ENCODE data around the gene TMEM54. TPM values are rescaled to one million over a fixed set of nuclear protein-coding genes. Genes with fewer than 3 reads are reported as not detected.
A peak's percentile ranks its signal among the peaks of the same experiment; 100 is the strongest.

TMEM54 gene
- total RNA-seq, 1 donor from 2014 or later = 0.44 TPM

DNA sequence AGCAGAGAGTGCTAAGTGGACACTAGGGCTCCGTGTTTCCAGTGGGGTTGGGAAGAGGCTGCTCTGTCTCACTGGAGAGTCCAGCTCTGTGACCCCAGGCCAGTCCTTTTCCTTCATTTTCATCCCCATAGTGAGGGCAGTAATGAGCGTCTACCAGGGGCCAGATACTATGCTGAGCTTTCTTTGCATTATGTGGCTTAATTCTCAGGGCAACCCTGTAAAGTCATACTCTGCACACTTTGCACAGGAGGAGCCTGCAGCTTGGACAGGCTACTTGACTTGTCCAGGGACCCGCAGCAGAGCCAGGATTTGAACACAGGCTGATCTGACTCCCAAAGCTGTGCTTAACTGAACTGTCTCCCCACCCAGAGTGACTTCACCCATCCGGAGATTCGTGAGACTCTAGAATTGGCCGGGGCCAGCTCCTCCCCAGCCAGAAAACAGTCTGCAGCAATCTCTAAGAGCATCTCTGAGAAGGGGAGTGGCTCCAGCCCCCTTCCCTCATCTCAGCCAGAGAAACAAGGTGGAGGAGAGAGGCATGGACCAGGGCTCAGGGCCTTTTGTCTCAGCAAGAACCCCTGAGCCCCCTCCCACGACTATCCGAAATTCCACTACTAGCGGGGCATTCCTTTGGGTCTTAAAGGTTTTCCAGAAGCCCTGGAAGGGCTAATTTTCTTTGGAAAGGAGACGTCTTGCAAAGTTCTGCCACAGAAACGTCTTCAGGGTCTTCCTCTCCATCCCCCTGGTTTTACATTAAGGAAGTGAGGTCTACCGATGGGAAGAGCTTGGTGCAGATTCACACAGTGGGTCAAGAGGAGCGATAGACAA is 29.6 kb downstream of the TMEM54 start:
- TF ChIP-seq, protein P1, sequence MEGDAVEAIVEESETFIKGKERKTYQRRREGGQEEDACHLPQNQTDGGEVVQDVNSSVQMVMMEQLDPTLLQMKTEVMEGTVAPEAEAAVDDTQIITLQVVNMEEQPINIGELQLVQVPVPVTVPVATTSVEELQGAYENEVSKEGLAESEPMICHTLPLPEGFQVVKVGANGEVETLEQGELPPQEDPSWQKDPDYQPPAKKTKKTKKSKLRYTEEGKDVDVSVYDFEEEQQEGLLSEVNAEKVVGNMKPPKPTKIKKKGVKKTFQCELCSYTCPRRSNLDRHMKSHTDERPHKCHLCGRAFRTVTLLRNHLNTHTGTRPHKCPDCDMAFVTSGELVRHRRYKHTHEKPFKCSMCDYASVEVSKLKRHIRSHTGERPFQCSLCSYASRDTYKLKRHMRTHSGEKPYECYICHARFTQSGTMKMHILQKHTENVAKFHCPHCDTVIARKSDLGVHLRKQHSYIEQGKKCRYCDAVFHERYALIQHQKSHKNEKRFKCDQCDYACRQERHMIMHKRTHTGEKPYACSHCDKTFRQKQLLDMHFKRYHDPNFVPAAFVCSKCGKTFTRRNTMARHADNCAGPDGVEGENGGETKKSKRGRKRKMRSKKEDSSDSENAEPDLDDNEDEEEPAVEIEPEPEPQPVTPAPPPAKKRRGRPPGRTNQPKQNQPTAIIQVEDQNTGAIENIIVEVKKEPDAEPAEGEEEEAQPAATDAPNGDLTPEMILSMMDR (IDR thresholded peaks at IDR 0.05) = no peak
- ChIA-PET POLR2A (interaction anchor here (0.6 to 1.2 kb wide), 2 partner anchors 21 to 26 kb away, joined by 3 to 4 read pairs; no protein-coding TSS in a partner anchor), CTCF (interaction anchor here (0.9 to 3.5 kb wide), 13 partner anchors 8 to 352 kb away, joined by 3 to 29 read pairs (median 4); no protein-coding TSS in a partner anchor)
- ATAC-seq (ENCODE audit: low read depth) = no peak
- intact Hi-C loops (cut with micrococcal nuclease) = loop anchor here (1.0 to 5.0 kb wide), 6 partner anchors 55 to 470 kb away; partner anchors contain the start of genes S100PBP and YARS1
- DNase-seq = no peak
- H3K4me1 Mint-ChIP-seq = peaks cover 36% of the 10 kb centered on the region
- peaks cover 39% of the 10 kb centered on the region for H3K27me3 Mint-ChIP-seq
- H3K9me3 Mint-ChIP-seq = no peaks in the 10 kb centered on the region
- peaks cover 3% of the 10 kb centered on the region for H3K36me3 Mint-ChIP-seq (ENCODE audit: low read depth)
- peak overlapping the region; percentile 75 for H3K4me3 Mint-ChIP-seq
- no peak overlapping the region for H3K27ac Mint-ChIP-seq

DNA sequence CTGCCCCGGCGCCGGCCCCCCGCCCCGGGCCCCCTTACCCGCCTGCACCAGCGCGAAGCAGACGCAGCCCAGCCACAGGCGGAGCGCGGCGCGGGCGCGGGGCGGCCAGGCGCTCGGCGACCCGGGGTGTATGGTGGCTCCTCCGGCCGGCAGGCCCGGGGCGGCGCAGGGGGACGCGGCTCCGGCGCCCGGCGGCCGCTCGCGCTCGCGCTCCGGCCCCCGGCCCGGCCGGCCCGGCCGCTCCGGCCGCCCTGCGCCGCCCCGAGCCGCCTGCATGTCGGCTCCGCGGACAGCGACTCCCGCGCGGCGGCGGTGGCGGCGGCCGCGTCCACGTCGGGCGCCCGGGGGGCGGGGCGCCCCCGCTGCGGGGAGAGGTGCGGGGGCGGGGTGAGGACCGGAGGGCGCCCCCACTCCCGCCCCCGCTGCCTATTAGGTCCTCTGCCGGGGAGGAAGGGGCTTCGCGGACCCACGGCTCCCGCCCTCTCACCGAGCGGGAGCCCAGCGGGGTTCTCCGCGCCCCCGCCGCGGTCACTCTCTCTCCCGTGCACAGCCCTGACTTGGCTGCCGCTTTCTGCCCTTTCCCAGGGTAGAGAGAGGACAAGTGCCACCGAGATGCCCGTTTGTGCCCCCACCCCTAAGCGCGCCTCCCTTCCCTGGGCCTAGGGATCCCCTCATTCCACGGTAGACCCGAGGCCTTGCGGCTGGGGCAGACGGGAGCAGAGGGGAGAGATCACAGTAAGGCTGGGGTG is 30.4 kb downstream of the TMEM54 start, which contains the start of gene FNDC5:
Gene FNDC5 (minus strand): TSS at position 298 of the 749 bp plus-strand sequence.
- peaks cover 37% of the 10 kb centered on the region for H3K27me3 Mint-ChIP-seq
- POLR2A ChIA-PET = no interaction called here
- TF ChIP-seq, protein P1 (IDR thresholded peaks at IDR 0.05) = no peak
- intact Hi-C loops (cut with micrococcal nuclease) = loop anchor here (5.0 kb wide), 2 partner anchors 73 to 98 kb away; no protein-coding TSS in a partner anchor
- peaks cover 8% of the 10 kb centered on the region for H3K36me3 Mint-ChIP-seq (ENCODE audit: low read depth)
- DNase-seq (no peak), ATAC-seq (ENCODE audit: low read depth) (no peak)
- no peak within 1 kb of the TSS for H3K27ac Mint-ChIP-seq
- CTCF ChIA-PET = interaction anchor here (1.0 to 3.5 kb wide), 4 partner anchors 136 to 351 kb away, joined by 3 to 29 read pairs (median 4); no protein-coding TSS in a partner anchor
- H3K9me3 Mint-ChIP-seq = no peaks in the 10 kb centered on the region
- peaks cover 34% of the 10 kb centered on the region for H3K4me1 Mint-ChIP-seq
- H3K4me3 Mint-ChIP-seq = peak within 1 kb of the TSS; percentile 75

DNA sequence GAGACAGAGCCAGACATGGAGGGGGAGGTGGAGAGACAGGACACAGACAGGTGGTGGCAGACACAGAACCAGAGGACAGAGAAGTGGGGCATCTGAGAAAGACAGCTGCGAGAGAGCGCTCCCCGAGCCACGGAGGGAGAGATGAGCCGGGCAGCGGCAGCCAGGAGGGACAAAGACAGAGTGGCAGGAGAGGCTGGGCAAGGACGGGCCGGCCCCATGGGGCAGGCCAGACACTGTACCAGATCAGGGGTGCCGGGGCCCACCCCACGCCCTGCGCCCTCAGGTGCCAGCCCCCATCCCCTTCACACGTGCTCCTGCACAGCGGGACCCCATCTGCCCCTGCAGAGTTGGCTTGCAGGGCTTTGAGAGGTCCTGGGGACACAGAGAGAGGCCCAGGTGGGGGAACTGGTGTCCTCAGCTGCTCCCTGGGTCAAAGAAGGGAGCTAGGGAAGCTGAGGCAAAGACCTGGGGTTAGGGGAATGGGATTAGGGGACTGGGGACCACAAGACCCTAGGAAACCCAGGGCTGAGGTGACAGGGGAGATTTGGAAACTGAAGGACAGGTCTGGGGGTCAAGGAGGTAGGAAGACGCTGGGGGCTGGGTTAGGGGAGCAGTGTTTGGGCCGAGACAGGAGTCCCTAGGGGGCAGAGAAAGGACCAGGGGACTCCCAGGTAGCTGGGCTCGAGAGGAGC is 31.1 kb downstream of the TMEM54 start:
- TF ChIP-seq, protein P1 (IDR thresholded peaks at IDR 0.05) = no peak
- DNase-seq (no peak), ATAC-seq (ENCODE audit: low read depth) (no peak)
- H3K9me3 Mint-ChIP-seq = no peaks in the 10 kb centered on the region
- H3K36me3 Mint-ChIP-seq (ENCODE audit: low read depth) = peaks cover 8% of the 10 kb centered on the region
- peak overlapping the region; percentile 74 for H3K4me3 Mint-ChIP-seq
- ChIA-PET CTCF (interaction anchor here (3.5 kb wide), 1 partner anchor 157 kb away, joined by 29 read pairs; no protein-coding TSS in a partner anchor), POLR2A (interaction anchor here (0.6 kb wide), 1 partner anchor 48 kb away, joined by 3 read pairs; no protein-coding TSS in a partner anchor)
- H3K27me3 Mint-ChIP-seq = peaks cover 32% of the 10 kb centered on the region
- peaks cover 29% of the 10 kb centered on the region for H3K4me1 Mint-ChIP-seq
- H3K27ac Mint-ChIP-seq = no peak overlapping the region
- intact Hi-C loops (cut with micrococcal nuclease) = loop anchor here (5.0 kb wide), 2 partner anchors 73 to 98 kb away; no protein-coding TSS in a partner anchor

DNA sequence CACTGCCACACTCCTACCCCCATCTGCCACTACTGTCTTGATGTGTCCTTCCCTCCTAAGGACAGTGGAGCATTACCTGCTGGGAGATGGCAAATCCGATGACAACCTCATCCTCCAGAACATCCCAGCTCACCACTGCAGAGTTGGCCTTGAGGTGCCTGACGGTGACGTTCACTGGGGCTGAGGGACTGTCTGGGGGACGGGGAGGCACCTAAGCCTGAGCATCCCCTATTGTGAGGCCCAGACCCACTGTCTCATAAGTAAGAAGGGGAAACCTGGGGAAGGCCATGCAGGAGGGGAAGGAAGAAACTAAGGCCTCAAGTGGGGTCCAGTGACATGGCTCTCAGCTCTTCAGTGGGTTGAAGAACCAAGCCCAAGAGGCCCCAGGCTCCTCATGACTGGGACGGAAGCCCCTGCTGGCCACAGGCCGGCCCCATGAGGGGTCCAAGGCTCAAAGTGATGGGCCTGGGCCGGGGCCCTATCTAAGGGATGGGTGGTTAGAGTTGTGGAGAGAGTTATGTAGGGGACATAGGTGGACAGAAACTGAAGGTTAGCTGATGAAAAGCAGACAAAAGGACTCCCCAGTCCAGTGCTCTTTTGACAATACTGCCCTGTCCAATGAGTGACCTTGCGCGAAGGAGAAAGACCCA is 32.3 kb downstream of the TMEM54 start:
- H3K9me3 Mint-ChIP-seq = no peaks in the 10 kb centered on the region
- H3K4me3 Mint-ChIP-seq = no peak overlapping the region
- H3K27me3 Mint-ChIP-seq = peaks cover 27% of the 10 kb centered on the region
- TF ChIP-seq, protein P1 (IDR thresholded peaks at IDR 0.05) = no peak
- peaks cover 29% of the 10 kb centered on the region for H3K4me1 Mint-ChIP-seq
- DNase-seq (no peak), ATAC-seq (ENCODE audit: low read depth) (no peak)
- ChIA-PET CTCF (no interaction called here), POLR2A (no interaction called here)
- peaks cover 15% of the 10 kb centered on the region for H3K36me3 Mint-ChIP-seq (ENCODE audit: low read depth)
- intact Hi-C loops (cut with micrococcal nuclease) = no loop called here
- no peak overlapping the region for H3K27ac Mint-ChIP-seq

All from activated B cell treated with CpG ODN at 0.5 μM for 24 hours (primary cell).